Spleen (tissue), 7 donors: ENCODE measurements around the gene DTNB.

Source experiments
- CTCF ChIP-seq, 11 experiments: fragments of 200-600 bp in 7 of 11; fragments of 450-650 bp in 4 of 11; sonication (generic) in 4 of 11; IDR thresholded peaks in 8 of 11; conservative IDR thresholded peaks in 3 of 11; 1 replicate in 7 of 11; 2 replicates in 4 of 11; pipeline versions ENCODE4 v1.4.0 to v1.8.0; 2016 to 2021; ENCODE audit warnings: antibody characterized with exemption in 11 of 11, inconsistent platforms in 4 of 11, mild to moderate bottlenecking in 1 of 11
- POLR2AphosphoS5 ChIP-seq, 3 donors: sonication (generic); formaldehyde crosslinking; IDR thresholded peaks; one replicate each; pipeline ENCODE4 v1.5.1; 2017; ENCODE audit warnings: antibody characterized with exemption in 3 of 3
- donor health status: DM: no; HTN: no; CAD: no; lungs with moderate emphysema.
- donor health status: DM: no; HTN: no; CAD: no.
- donor health status: DM: no; HTN: no; CAD: no.

GRCh38 chr2:25597881-25598280, 75.5 kb downstream of the DTNB start:
- TF ChIP-seq POLR2AphosphoS5 (IDR thresholded peaks at IDR 0.05) (no peak), CTCF (IDR thresholded peaks at IDR 0.05 in 8 of 11, conservative IDR thresholded peaks at IDR 0.05 in 3 of 11) (no peak)
